K562 (cell line): Measurements from ENCODE around the gene ISG20. TPM values are rescaled to one million over a fixed set of nuclear protein-coding genes. Genes with fewer than 3 reads are reported as not detected.

ENCODE experiments used
- CBX8 ChIP-seq: fragments of 200-600 bp; sonication (generic); IDR thresholded peaks from 2 replicates; pipeline ENCODE4 v1.6.1; 2012; ENCODE audit warnings: borderline replicate concordance, mixed run types, low read depth, mild to moderate bottlenecking, moderate library complexity, mixed read lengths, low read length, control low read depth, inconsistent platforms; ENCODE audit not compliant: poor library complexity, severe bottlenecking; ENCODE audit errors: extremely low read depth
- ELK3 ChIP-seq: fragments of 450-650 bp; formaldehyde crosslinking; IDR thresholded peaks from 2 replicates; pipeline ENCODE4 v1.4.0; 2020; ENCODE audit warnings: mild to moderate bottlenecking
- ETS2 ChIP-seq: IDR thresholded peaks from 2 replicates; pipeline ENCODE4 v1.6.1; 2016; ENCODE audit warnings: borderline replicate concordance, missing genetic modification characterization, mild to moderate bottlenecking, moderate library complexity, missing compliant biosample characterization; ENCODE audit not compliant: poor library complexity, severe bottlenecking
- ETV5 ChIP-seq: sonication (generic); formaldehyde crosslinking; IDR thresholded peaks from 2 replicates; pipeline ENCODE4 v1.4.0; 2020; ENCODE audit warnings: low read depth, mild to moderate bottlenecking, missing genetic modification reagents
- FIP1L1 ChIP-seq: fragments of 200-400 bp; formaldehyde crosslinking; IDR thresholded peaks from 2 replicates; pipeline ENCODE4 v1.6.1; 2018; ENCODE audit warnings: mild to moderate bottlenecking, low read depth, low read length; ENCODE audit not compliant: poor library complexity, severe bottlenecking
- L3MBTL2 ChIP-seq: fragments of 450-650 bp; IDR thresholded peaks from 2 replicates; pipeline ENCODE4 v1.6.1; 2016; ENCODE audit warnings: mild to moderate bottlenecking, moderate library complexity
- MAX ChIP-seq: sonication (generic); formaldehyde crosslinking; IDR thresholded peaks from 2 replicates; pipeline ENCODE4 v1.9.0; 2022; ENCODE audit warnings: mild to moderate bottlenecking, missing genetic modification reagents
- MEIS2 ChIP-seq: fragments of 450-650 bp; IDR thresholded peaks from 2 replicates; pipeline ENCODE4 v1.6.1; 2014; ENCODE audit warnings: mild to moderate bottlenecking; ENCODE audit not compliant: partially characterized antibody
- MTA2 ChIP-seq: fragments of 450-650 bp; IDR thresholded peaks from 2 replicates; pipeline ENCODE4 v1.6.1; 2016; ENCODE audit warnings: low read depth
- NR2C2 ChIP-seq, 2 experiments: fragments of 200-800 bp in 1 of 2; sonication (Bioruptor generic) in 1 of 2; sonication (generic) in 1 of 2; formaldehyde crosslinking in 1 of 2; IDR thresholded peaks; 2 replicates each; pipeline versions ENCODE4 v1.6.1 to v1.8.0; 2016 to 2022; ENCODE audit warnings: mild to moderate bottlenecking in 1 of 2, missing compliant biosample characterization in 1 of 2, missing genetic modification characterization in 1 of 2, missing genetic modification reagents in 1 of 2
- RERE ChIP-seq: sonication (generic); formaldehyde crosslinking; IDR thresholded peaks from 2 replicates; pipeline ENCODE4 v1.8.0; 2023; ENCODE audit warnings: missing genetic modification reagents, mild to moderate bottlenecking, borderline replicate concordance
- SREBF2 ChIP-seq: sonication (generic); formaldehyde crosslinking; IDR thresholded peaks from 2 replicates; pipeline ENCODE4 v1.4.0; 2020; ENCODE audit warnings: mild to moderate bottlenecking, missing genetic modification reagents
- ZNF507 ChIP-seq: conservative IDR thresholded peaks from 2 replicates; pipeline ENCODE4 v1.6.1; 2017; ENCODE audit warnings: missing genetic modification characterization, missing compliant biosample characterization
- ZNF512 ChIP-seq: IDR thresholded peaks from 2 replicates; pipeline ENCODE4 v1.6.1; 2016; ENCODE audit warnings: missing genetic modification characterization, missing compliant biosample characterization
- ZNF583 ChIP-seq: fragments of 250-450 bp; sonication (Bioruptor Pico); IDR thresholded peaks from 2 replicates; pipeline ENCODE4 v1.4.0; 2020
- ZZZ3 ChIP-seq: fragments of 450-650 bp; IDR thresholded peaks from 2 replicates; pipeline ENCODE4 v1.6.1; 2016; ENCODE audit warnings: antibody characterized with exemption, mild to moderate bottlenecking, moderate library complexity
- polyA plus RNA-seq, 8 experiments: library from polyadenylated mRNA; depleted of rRNA in 4 of 8; stranded (reverse) in 5 of 8; unstranded in 3 of 8; fragments of >200 nt; fragmentation: Nextera tagmentation in 2 of 8; fragmentation: Illumina TruSeq in 1 of 8; extraction: Ambion mirVana in 2 of 8; extraction: Trizol in 1 of 8; gene quantifications; 2 replicates each; pipeline versions ENCODE4 v1.2.1 to v1.2.3, GENCODE V29; 2011 to 2014; ENCODE audit warnings: inconsistent platforms in 1 of 8, missing spikeins in 1 of 8
- total RNA-seq, 7 experiments: library from RNA; depleted of rRNA in 6 of 7; stranded (reverse); fragments of >200 nt in 6 of 7; fragmentation: Illumina TruSeq in 2 of 7; extraction: Trizol in 2 of 7; gene quantifications; 2 replicates each; pipeline versions ENCODE4 v1.2.1 to v1.2.3, GENCODE V29; 2011 to 2021; ENCODE audit warnings: low replicate concordance in 1 of 7

ISG20 gene
- total and polyA plus RNA-seq, 9 of the 15 experiments (the other 6 are each of a cell fraction or from before 2014, with no cell fraction given) = 0.06 to 2.1 (median 1.00) TPM

- TF ChIP-seq L3MBTL2 (peak; percentile 93), MTA2 (no peak), FIP1L1 (peak; percentile 80), ETS2 (tag) (no peak), RERE (CRISPR knock-in tag) (no peak), MAX (peak; percentile 99), ZNF507 (tag) (no peak), NR2C2 (CRISPR knock-in tag; IDR thresholded peaks at IDR 0.05) (peak; percentile 60; the same call in 1 of the 2 replicates), NR2C2 (tag; IDR thresholded peaks at IDR 0.05) (no peak), ZNF583 (CRISPR knock-in tag) (peak; percentile 25; the same call in 1 of the 2 replicates), SREBF2 (CRISPR knock-in tag) (no peak), ZNF512 (tag) (no peak), CBX8 (no peak), ETV5 (CRISPR knock-in tag) (peak; percentile 84; the same call in 1 of the 2 replicates), ZZZ3 (0 out of 2 replicates have a peak, but pooled peaks have one; percentile 23), MEIS2 (no peak), ELK3 (no peak)
Measured at GRCh38 chr15:88620995-88621772, 17.6 kb upstream of the ISG20 start, which contains the start of gene AEN (continued).
